GM21390 (cell line): ENCODE measurements around the gene ZNF749.

Experiments
- ATAC-seq: cut with Tn5 transposase; IDR thresholded peaks from one replicate; pipeline ENCODE4 v1.9.1; 2021; ENCODE audit not compliant: unreplicated experiment

Gene ZNF749

DNA sequence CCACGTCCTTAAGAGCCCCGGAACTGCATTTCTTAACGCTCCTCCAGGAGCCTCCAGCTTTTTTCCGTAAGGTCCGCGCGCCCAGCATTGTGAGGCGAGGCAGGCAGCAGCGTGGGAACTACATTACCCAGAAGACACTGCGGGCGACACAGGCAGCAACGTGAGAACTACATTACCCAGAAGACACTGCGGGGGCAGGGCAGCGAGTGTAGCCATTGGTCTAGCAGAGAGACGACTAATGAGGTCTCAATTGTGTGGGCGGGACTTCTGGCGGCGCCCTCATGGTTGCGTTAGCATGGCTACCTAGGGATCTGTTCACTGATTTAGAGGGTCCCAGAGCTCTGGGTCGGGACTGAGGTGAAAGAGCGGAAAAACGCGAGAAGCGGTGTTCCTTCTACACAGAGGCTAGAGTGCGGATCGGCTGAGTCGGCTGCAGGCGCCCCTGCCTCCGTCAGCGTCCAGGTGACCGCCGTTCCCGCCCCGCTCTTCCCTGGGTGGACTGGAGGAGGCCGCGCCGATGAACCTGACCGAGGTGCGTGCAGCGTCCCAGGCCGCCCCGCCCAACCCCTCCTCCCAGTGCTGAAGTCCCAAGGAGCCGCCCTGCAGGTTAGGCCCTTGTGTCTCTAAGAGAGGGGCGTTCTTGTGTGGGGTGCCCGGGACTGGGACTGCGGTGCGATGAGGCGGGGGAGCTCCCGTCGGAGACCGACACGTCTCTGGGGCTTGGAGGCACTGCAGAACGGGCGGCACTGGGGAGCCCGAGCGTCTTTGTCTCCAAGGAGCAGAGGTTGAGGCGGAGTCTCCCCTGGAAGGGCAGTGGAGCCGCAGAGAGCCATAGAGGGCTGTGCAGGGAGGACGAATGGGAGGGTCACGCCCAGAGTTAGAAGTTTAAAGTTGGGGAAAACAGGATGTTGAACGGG lies at the start of gene ZNF749:
Gene ZNF749 (plus strand): TSS at position 264 of the 917 bp plus-strand sequence. CDS start 254 bp downstream, at position 518.
- ATAC-seq: peak; percentile 95

DNA sequence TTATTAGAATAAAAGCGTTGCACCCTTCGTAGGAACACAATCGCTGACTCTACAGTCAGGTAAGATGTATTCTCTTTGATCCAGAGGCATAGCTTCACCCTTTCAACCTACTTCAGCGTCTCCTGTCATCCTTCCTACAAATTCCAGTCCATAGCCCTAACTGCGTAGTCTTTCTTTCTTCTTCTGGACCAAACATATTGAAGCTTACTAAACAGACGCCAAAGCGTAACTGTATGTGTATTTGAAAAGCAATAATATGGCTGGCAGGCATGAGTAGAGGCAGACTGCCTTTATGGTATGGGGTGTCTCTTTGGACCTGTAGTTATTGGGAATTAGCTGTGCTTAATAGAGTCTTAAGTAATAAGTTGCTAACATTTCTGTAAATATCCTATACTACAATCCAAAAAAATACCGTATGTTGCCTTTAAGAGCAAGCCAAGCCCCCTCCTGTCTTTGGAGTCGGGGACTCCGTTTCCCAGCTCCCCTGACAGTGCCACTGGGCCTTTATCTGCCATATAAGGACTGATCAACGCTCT lies 45.9 kb upstream of the ZNF749 start:
- no peak for ATAC-seq

DNA sequence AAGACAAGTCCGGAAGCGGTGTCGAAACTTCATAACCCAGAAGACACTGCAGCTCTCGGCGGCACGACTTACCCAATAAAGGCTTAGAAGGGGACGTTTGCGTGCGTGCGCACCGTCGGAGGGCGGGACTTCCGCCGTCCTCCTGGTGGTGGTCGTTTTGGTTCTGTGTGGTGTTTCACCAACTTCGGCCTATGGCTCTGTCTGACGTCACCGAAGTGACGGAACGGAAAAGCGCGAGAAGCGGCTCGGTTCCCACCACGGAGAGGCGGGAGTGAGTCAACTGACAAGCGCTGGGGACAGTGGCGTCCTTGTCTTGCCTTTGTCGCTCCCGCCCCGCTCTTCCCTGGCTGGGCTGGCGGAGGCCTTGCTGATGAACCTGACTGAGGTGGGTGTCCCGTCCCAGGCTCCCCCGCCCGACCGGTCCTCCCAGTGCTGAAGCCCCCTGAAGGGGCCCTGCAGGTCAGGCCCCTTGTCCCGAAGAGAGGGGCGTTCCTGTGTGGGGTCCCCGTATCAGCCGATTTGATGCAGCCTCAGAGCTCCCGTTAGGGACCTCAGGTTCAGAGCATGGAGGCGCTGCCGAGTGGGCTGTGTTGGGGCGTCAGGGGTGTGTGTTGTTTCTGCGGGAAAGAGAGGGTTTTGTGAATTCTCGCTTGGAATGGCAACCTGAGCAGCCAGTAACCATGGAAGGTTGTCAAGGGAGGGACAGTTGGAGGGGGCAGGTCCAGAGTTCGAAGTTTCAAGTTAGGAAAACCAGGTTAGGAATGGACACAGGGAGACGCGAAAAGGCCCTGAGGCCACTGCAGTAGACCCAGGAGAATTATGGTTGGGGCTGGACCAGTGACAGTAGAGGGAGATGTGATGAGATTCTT lies 45.2 kb upstream of the ZNF749 start, which contains the start of gene ZNF548:
Gene ZNF548 (plus strand): TSS at position 125 of the 869 bp plus-strand sequence. CDS start 246 bp downstream, at position 371.
- peak; percentile 98 for ATAC-seq

DNA sequence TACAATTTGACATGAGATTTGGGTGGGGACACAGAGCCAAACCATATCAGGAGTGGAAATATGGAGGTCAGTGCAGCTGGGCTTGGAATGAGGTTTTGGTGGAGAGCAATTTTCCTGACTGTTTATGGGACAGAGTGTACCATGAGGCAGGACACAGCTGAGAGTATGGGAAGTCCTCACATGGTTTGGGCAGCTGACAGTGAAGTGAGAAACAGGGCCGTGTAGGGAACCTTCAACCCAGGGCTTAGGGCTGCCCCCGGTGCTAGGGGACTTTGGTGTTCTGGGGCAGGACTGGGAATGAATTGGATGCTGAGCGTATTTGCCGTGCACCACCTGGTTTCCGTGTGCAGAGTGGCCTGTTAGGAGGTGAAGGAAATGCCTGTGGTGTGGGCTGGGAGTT lies 39.4 kb upstream of the ZNF749 start:
- ATAC-seq: no peak

DNA sequence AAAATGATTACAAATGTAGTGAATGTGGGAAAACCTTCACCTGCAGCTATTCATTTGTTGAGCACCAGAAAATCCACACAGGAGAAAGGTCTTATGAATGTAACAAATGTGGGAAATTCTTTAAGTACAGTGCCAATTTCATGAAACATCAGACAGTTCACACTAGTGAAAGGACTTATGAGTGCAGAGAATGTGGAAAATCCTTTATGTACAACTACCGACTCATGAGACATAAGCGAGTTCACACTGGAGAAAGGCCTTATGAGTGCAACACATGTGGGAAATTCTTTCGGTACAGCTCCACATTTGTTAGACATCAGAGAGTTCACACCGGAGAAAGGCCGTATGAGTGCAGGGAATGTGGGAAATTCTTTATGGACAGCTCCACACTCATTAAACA lies 36.3 kb upstream of the ZNF749 start:
- ATAC-seq: no peak

DNA sequence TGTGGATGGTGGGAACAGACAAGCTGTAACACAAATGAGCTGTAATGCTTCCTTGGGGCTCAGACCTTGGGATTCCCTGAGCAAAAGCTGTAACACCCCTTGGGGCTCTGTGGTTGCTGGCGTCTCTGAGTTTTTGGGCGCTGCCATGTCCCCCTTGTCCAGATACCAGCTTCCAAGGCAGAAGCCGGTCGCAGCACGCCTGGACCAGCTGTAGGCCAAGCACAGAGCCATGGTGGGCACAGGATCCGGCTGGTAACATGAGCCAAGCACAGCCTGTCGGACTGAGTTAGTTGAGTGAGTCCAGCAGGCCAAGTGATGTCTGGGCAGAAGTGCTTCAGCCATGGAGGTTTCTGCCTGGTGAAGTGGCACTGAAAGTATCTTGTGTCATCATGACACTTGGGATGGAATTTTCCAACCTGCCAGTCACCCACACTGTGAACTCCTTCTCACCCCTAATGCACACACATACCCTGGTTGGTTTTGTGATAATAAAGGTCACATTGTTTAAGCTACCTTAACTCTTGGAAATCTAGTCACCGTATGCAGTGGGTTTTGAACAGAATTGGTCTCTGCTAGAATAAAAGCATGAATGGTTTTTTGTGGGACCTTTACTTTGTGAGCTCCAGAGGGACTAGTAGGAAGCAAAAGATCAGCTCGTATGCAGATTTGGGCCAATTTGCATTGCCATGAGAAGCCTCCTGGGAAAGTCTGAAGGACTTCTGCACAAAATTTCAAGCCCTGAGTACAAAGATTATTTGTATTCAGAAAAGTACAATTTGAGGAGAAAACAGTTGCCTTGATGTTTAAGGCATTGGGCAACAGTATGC lies 31.2 kb upstream of the ZNF749 start:
- no peak for ATAC-seq

DNA sequence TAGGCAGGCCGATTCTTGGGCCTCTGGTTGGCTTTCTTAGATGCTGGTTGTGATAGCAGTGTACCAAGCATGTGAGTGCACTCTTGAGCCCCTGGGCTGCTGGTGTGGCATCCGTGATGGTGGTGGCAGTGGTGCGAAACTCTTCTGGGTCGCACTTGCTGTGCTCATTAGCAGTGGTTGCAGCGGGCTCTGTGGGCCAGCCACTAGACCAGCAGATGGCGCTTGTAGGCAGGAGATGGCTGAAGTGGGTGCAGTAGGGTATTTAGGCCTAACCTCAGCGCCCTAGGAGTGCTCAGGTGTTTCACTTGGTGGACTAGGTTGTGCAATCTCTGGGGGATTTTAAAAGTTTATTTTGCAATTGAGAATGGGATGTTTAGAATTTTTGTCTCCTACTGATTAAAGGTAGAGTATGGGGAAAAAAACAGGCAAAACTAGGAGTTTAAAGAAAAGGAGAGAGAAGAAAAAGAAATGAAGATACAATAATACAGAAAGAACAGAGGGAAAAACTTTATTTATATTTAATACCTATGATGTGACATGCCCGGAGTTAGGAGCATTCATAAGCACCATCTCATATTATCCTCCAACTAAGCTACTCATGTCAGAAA lies 28.5 kb upstream of the ZNF749 start:
- ATAC-seq: no peak

DNA sequence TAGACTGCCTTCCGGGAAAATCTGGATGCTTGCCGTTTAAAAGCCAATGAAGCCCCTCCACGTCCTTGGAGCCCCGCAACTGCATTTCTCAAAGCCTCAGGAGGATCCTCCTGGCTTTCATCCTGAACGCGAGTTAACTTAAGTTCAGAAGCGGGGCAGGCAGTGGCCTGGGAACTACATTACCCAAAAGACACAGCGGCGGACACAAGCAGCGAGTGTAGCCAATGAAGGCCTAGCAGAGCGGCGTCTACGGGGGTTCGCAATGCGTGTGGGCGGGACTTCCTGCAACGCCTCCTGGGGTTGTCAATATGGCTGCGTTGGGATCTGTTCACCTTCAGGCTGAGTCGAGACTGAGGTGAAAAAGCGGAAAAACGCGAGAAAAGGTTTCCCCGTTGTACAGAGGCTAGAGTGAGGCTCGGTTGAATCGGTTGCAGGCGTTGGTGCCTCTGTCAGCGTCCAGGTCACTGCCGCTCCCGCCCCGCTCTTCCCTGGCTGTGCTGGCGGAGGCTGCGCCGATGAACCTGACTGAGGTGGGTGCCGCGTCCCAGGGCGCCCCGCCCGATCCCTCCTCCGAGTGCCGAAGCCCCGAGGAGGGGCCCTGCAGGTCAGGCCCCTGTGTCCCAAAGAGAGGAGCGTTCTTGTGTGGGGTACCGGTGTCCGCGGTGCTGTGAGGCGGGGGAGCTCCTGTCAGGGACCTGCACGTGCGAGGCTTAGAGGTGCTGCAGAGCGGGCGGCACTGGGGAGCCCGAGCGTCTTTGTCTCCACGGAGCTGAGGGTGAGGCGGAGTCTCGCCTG lies 24.1 kb upstream of the ZNF749 start, which contains the start of gene ZNF17:
Gene ZNF17 (plus strand): TSS at position 285 of the 795 bp plus-strand sequence. CDS start 2,455 bp downstream, outside the sequence.
- ATAC-seq: peak; percentile 97

DNA sequence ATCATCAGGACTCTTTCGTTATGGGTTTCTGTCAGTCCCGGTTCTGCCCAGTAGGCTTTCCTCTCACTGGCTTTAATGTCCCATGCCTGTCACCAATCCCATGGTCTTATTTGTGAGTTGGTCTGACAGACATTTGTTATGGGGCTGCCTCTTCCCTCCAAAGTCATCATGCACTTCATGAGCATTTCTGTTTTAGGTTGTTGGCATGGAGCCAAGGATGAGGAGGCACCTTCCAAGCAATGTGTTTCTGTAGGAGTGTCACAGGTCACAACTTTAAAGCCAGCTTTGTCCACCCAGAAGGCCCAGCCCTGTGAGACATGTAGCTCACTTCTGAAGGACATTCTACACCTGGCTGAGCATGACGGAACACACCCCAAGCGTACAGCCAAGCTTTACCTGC lies 15.7 kb upstream of the ZNF749 start:
- no peak for ATAC-seq

DNA sequence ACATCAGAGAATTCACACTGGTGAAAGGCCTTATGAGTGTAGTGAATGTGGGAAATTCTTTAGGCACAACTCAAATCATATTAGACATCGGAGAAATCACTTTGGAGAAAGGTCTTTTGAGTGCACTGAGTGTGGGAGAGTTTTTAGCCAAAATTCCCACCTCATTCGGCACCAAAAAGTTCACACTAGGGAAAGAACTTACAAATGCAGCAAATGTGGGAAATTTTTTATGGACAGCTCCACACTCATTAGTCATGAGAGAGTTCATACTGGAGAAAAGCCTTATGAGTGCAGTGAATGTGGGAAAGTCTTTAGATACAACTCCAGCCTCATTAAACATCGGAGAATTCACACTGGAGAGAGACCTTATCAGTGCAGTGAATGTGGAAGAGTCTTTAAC lies 14.1 kb upstream of the ZNF749 start:
- ATAC-seq: no peak

DNA sequence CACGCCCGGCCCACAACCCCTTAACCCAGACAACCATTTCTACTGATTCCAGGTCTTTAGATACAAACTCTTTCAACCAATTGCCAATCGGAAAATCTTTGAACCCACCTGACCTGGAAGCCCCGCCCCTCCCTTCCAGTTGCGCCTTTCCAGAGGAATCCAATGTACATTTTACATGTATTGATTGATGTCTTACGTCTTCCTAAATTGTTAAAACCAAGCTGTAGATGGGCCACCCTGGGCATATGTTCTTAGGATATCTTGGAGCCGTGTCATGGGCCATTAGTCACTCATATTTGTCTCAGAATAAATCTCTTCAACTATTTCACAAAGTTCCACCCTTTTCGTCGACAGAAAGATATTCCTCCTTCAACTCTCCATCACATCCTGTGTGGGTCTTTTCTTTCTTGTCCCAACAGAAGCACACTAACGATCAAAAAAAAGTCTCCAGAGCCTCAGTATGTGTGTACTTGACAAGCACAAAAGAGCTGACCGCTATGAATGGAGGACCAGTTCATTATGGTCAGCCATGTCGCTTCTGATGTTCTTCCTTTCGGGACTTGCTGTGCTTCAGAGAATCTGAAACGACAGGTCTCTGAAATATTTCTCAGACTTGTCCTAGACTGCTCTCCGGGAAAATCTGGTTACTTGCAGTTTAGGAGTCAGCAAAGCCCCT lies 601 bp upstream of the ZNF749 start:
- ATAC-seq: peak; percentile 4

DNA sequence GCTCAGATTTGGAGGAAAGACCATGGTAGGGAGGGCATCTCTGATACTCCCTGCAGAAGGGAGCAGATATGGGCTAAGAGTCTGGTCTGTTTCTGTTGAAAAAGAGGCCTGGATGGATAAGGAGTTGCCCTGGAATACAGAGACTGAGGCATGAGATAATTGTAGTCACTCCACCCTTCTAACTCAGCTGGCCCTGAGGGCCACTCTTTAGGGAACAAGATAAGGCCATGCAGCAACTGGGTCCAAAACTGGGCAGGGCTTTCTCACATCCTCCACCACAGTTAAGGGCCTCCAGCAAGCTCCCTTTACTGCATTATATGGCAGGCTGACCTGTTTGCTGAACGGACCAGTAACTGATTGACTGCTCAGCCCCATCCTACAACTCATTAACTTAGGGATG lies 1.3 kb downstream of the ZNF749 start:
- ATAC-seq: no peak

DNA sequence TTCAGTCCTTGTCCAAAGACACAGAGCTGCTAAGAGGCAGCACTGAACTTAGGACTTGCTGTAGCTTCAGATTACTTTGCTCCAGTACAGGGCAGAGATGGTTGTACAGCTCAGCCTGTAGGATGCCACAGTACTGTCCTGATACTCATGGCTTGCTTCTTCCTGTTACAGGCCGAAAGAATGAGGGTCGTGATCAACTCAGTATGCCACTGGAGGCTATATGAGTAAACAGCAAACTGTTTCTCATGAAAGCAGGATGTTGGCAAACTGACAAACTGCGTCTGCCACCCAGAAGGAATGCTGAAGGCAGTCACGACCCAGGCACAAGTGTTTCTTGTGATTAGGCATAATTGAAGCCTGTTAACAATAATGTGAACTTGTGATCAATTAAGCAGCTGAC lies 2.8 kb downstream of the ZNF749 start:
- ATAC-seq: no peak

DNA sequence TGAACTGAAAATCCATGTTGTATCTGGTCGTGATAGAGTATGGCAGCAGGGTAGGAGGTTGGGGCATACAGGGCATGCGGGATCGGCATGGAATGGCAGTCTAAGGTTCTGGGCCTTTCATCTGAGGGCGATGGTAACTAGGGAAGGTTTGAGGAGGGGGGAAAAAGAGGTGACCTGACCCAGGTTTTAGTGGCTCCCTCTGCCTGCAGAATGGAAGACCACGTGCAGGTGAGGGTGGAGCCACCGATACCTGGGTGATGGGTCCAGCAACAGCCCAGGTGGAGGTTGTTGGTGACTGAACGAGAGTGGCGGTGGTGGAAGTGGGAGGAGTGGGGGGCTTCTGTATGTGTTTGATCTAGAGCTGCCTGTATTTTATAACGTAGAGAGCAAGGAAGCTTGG lies 3.8 kb downstream of the ZNF749 start:
- no peak for ATAC-seq

DNA sequence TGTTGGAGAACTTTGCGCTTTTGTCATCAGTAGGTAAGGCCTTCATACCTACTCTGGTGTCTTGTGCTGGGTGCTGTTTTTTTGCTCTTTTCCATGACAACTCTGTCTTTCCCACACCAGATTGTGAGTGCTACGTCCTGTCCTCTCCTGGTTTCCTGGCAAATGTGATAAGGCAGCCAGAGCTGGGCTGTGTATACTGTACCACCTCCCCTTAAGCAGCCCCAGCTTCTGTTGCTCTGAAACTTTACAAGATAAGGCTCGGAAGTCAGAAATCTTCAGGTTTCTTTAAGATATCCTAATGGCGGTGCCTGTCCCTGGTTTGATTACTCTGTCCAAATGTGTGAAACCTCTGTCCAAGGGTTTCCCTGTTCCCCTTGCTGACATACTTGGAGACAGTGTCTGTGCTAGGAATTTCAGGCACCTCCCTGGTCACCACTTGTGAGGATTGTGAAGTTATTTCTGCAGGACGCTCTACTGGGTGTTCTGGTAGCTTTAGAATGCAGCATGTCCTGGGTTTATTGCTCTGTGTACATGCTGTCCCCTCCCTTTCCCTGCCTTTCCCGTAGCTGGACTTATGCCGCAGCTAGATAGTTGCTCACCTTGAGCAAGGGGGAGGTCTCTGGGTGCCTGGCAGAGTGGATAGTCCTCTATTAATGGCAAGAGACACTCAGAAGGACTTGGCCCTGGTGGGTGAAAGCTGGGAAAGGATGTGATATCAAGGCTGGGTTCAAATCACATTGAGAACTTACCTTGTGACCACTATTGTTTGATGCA lies 7.0 kb downstream of the ZNF749 start:
- no peak for ATAC-seq

DNA sequence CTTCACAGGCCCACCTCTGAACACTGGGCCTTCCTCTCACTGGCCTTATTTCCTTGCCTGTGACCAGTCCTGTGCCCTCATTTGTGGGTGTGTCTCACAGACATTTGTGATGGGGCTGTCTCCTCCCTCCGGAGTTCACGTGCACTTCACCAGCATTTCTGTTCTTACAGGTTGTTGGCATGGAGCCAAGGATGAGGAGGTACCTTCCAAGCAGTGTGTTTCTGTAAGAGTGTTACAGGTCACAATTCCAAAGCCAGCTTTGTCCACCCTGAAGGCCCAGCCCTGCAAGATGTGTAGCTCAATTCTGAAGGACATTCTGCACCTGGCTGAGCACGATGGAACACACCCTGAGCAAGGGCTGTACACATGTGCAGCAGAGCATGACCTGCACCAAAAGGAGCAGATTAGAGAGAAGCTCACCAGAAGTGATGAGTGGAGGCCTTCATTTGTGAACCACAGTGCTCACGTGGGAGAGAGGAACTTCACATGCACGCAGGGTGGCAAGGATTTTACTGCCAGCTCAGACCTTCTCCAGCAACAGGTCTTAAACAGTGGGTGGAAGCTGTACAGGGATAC lies 8.1 kb downstream of the ZNF749 start:
- ATAC-seq: no peak

DNA sequence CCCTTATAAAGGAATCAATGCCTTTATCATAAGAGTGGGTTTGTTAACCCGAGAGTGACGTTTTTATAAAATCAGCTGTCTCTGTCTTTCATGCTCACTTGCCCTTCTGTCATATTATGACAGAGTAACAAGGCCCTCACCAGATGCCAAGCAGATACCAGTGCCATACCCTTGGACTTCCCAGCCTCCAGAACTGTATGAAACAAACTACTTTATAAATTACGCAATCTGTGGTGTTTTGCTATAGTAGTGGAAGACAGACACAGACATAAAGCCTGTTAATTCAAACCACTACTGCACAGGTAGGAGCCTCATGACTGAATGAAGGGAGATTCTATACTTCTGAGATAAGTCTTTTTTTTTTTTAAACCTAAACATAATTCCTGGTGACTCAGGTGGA lies 17.2 kb downstream of the ZNF749 start:
- ATAC-seq: no peak
